ENCODE measurements around the gene PSMG2.

GRCh38 chr18:12750715-12751502 is 48.1 kb downstream of the PSMG2 start:
- TF ChIP-seq FOS (IDR thresholded peaks at IDR 0.05; ENCODE audit: borderline replicate concordance, extremely low read depth, insufficient read length): no peak
- TF ChIP-seq MAX (IDR thresholded peaks at IDR 0.05; ENCODE audit: low read depth, low read length): no peak
- no peak for TF ChIP-seq ZBTB33 (IDR thresholded peaks at IDR 0.05)
- no peak for TF ChIP-seq TCF3 (IDR thresholded peaks at IDR 0.05; ENCODE audit: borderline replicate concordance, insufficient read depth, low read depth, low read length)
- TF ChIP-seq CTCF (IDR thresholded peaks at IDR 0.05 in 2 of 3, conservative IDR thresholded peaks at IDR 0.05 in 1 of 3; ENCODE audit: control insufficient read depth in 2 of 3, extremely low read depth in 1 of 3, insufficient read depth in 1 of 3, low read depth in 3 of 3, low read length in 3 of 3): no peak
- no peak for TF ChIP-seq DPF2 (IDR thresholded peaks at IDR 0.05)
- TF ChIP-seq FOXK2 (IDR thresholded peaks at IDR 0.05): no peak
- no peak for TF ChIP-seq POLR2A (IDR thresholded peaks at IDR 0.05; ENCODE audit: low read depth, low read length)
- TF ChIP-seq TAF1 (IDR thresholded peaks at IDR 0.05; ENCODE audit: borderline replicate concordance, low read depth, low read length): no peak
